Peyer's patch (tissue), 4 donors: ENCODE data around the gene NEIL3.

Source experiments
- POLR2A ChIP-seq, 2 donors: fragments of 450-650 bp; IDR thresholded peaks; one replicate each; pipeline ENCODE4 v1.5.1; 2017; ENCODE audit warnings: antibody characterized with exemption in 2 of 2, mild to moderate bottlenecking in 2 of 2, moderate library complexity in 2 of 2
- TF ChIP-seq, protein P1 (sequence below), 6 experiments: fragments of 450-650 bp in 4 of 6; fragments of 200-600 bp in 2 of 6; sonication (generic) in 1 of 6; IDR thresholded peaks; one replicate each; pipeline ENCODE4 v1.5.1; 2017 to 2019; ENCODE audit warnings: antibody characterized with exemption in 6 of 6, mild to moderate bottlenecking in 3 of 6, moderate library complexity in 1 of 6

DNA sequence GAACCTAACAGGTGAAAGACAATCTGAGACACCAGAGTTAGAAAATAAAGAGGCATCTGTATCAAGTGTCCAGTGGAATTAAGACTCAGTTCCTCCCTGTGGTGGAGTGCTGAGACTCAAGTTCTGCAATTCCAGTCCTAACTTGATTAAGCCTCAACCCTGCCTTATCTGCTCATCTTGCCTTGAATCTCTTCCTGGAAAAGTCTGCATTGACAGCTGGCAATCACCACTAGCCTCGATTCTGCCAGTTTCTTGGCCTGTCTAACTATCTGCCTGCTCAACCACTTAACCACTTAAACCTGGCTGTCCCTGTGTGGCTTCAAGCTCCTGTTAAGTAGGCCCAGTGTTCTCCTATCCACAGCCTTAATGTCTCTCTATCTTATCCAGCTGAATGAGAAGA lies 22.4 kb upstream of the NEIL3 start:
- TF ChIP-seq, protein P1, sequence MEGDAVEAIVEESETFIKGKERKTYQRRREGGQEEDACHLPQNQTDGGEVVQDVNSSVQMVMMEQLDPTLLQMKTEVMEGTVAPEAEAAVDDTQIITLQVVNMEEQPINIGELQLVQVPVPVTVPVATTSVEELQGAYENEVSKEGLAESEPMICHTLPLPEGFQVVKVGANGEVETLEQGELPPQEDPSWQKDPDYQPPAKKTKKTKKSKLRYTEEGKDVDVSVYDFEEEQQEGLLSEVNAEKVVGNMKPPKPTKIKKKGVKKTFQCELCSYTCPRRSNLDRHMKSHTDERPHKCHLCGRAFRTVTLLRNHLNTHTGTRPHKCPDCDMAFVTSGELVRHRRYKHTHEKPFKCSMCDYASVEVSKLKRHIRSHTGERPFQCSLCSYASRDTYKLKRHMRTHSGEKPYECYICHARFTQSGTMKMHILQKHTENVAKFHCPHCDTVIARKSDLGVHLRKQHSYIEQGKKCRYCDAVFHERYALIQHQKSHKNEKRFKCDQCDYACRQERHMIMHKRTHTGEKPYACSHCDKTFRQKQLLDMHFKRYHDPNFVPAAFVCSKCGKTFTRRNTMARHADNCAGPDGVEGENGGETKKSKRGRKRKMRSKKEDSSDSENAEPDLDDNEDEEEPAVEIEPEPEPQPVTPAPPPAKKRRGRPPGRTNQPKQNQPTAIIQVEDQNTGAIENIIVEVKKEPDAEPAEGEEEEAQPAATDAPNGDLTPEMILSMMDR (IDR thresholded peaks at IDR 0.05), result no peak
- TF ChIP-seq POLR2A (IDR thresholded peaks at IDR 0.05), result no peak
